GM19238 (cell line): Measurements from ENCODE around the gene PRKG2.

Experiments used
- DNase-seq: peaks from one replicate; pipeline ENCODE4 v3.0.0; 2011; ENCODE audit warnings: low spot score; ENCODE audit not compliant: insufficient read length

PRKG2 gene

DNA sequence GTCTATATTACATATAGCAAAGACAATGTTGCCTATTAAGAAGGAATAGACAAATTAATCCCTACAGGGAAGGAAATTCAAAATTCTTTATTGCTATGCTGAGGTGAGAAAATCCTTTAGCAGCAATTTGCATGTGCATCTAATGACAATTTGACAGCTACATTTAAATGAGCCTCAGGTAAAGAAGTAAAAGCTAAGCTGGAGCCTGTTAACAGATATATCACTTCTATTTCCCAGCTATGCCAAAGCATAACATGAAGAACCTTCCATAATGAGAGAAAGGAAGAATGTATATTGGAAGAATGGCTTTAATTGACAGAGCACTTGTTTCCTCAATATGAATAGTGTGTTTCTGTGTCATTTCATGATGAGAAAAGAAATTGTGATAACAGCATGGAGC is 112.9 kb downstream of the PRKG2 start:
- no peak for DNase-seq

DNA sequence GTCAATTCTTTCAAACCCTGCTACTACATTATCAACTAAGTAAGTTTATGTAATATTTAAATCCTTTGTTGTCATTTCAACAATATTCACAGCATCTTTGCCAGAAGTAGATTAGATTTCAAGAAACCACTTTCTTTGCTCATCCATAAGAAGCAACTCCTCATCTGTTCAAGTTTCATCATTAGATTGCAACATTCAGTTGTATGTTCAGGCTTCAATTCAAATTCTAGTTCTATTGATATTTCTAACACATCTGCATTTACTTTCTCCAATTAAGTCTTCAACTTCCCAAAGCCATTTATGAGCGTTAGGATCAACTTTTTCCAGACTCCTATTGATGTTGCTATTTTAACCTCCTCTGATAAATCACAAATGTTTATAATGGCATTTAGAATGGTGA is 118.5 kb downstream of the PRKG2 start:
- no peak for DNase-seq

DNA sequence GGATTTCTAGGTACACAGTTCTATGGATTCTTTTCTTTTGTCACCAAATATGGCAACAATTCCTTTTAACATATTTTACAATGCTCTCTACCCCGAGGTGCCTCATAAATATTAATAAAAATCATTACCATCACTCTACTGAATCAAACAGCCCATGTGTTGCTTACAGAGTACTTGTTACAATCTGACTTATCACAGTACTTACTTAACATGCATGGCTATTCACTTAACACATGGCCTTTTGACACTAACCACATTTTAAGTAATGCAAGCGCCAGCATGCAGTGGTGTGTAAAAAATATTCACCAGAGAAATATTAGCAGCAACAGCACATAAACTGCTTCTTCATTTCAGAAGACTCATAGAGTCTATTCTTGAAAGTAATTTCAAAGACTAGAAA is 119.6 kb downstream of the PRKG2 start:
- no peak for DNase-seq

DNA sequence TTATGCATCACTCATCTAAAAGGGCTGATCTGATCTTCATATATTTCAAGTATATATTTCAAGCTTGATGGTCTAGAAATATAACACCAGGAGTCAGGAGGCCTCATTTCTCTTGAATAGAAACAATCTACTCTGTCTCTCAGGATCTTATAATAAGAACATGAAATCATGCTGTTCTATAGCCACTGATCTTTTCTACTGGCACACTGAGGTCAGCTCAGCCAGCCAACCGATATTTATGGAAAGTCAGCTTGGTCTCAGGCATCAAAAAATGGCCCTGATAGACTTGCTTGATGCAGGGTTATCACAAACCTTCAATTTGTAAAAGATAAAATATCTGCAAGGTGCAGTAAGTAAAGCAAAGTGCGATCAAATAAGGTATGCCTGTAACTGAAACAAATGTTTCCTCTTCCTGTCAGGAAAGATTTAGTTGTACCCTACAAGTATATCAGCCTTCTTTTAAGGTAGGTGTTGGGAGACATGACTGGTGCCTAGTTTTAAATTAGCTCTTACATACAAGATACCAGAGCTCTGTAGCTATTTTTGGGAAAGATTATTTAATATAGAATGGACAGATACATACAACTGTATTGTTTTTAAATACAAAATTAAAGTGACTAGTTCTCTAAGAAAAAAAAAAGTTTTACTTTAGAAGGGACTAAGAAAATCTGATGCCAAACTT is 121.2 kb downstream of the PRKG2 start:
- DNase-seq: no peak

DNA sequence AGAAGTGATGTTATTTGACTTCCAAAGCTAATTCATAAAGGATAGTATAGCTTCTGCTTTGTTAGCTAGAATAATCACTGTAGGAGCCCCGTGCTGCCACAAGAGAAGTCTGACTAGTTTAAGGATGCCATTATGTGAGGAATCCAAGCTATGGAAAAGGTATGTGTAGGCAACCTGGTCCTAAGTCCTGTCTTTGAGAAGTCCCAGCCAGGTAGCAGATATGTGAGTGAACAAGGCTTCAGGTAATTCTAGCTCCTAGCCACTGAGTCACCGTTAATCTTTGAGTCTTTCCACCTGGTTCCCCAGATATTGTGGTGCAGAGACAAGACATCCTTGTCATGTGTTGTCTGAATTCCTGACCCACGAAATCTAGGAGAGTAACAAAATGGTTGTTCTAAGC is 129.0 kb downstream of the PRKG2 start:
- DNase-seq: no peak

DNA sequence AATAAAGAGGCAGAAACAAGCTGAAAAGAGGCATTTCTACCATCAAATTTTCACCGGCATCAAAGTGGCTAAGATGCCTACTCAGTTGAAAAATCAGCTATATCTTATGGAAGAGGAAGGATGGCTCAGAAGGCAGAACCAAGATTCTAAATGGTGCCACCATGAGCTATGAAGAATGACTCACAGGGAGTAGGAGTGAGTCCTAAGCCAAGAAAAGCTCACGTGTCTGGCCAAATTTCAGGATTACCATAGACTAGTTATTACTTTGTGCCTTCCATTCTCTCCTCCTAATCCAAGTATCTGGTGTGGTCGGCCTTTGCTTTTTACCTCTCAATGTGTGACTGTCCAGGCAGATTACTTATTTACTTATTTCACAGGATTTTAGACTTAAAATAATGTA is 129.7 kb downstream of the PRKG2 start:
- no peak for DNase-seq

DNA sequence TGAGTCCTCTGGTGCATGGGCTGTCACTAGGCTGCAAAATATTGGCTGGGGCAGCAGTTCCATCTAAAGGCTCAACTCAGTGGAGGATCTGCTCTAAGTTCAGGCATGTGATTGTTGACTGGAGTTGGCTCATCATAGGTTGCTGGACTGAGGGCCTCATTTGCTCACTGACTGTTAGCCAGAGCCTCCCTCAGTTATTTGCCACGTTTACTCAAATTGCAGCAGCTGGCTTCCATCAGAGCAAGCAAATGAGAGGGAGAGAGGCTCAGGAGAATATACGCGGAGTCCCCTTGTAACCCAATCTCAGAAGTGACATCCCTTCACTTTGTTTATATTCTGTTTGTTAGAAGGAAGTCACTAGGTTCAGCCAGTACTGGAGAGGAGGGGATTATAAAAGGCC is 130.4 kb downstream of the PRKG2 start:
- no peak for DNase-seq

DNA sequence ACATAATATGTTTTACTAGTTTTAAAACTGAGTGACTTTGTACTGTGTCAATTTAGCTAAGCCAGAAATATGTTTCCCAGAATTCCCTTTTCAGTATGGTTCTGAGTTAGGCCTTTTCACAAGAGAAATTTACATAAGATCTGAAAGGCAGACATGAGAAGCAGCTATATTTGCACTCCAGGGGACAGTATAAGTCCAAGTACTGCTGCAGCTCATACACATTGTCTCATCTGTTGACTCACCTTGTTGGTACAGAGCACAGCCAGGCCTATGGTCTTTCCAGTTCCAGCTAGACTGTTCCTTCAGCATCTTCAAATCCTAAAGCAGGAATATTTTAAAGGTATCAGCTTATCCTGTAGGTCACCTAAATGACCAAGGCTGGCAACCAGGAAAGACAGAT is 131.0 kb downstream of the PRKG2 start:
- no peak for DNase-seq

DNA sequence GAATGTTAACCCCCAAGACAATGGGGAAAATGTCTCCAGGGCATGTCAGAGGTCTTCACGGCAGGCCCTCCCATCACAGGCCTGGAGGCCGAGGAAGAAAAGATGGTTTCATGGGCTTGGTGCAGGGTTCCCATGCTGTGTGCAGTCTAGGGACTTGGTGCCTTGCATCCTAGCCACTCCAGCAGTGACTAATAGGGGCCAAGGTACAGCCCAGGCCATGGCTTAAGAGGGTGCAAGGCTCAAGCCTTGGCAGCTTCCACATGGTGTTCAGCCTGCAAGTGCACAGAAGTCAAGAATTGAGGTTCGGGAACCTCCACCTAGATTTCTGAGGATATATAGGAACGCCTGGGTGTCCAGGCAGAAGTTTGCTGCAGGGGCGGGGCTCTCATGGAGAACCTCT is 133.9 kb downstream of the PRKG2 start:
- DNase-seq: no peak

DNA sequence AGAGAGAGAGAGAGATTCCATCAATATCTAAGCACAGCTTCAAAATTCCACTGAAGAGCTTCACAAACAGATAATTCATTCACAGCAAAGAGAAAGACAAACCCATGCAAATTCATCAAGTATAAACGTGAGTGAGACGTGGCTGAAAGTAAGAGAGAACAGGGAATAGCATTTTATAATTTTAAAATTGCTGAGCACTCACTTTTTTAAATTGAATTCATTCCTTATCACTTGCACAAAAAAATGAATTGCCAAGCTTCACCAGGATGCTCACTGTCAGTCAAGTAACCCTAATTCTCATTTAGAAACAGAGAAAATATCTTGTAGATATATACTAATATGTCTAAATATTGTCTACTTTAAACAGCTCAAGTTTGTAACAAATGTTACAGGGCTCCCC is 144.0 kb downstream of the PRKG2 start:
- no peak for DNase-seq

DNA sequence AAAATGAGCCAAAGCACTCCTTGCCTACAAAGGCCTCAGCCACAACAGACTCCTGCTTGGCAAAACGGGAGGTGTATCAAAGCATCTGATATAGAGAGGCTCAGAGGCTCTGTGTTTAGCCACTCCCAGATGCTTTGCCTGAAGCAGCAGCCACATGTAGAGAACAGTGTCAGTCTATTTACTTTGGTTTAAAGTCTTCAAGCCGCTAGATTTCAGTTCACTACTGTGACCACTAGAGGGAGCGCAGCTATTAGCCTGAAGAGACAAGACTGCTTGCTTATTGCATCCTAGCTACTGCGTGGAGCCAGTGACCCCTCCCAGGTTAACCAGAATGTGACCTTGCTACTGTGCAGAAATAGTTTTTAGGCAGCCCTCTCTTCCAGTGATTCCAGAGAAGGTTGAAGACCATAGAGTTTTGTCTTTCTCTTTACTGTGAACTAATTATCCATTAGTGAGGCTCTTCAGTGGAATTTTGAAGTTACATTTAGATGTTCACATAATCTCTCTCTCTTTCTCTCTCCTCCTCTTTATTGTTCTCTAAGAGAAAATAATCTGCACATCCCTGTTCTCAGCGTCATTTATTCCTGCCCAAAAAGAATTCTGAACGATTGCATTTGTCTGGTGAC is 145.2 kb downstream of the PRKG2 start:
- DNase-seq: no peak

DNA sequence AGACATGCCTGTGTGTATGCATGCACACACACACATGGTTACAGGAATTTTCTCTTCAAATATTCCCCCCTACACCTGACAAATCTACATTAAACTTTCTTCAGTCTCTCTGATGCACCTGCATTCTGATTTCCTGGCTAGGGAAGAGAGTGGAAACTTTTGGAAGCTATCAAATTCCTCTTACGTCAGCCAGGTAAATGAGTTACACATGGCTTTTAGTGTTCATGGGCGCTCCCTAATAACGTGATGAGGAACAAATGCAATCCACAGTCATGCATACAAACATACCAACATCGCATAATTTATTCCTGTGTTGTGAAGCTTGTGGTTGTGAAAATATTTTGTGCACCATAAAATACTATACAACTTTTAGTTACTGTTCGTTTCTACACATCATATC is 149.6 kb downstream of the PRKG2 start:
- DNase-seq: no peak

DNA sequence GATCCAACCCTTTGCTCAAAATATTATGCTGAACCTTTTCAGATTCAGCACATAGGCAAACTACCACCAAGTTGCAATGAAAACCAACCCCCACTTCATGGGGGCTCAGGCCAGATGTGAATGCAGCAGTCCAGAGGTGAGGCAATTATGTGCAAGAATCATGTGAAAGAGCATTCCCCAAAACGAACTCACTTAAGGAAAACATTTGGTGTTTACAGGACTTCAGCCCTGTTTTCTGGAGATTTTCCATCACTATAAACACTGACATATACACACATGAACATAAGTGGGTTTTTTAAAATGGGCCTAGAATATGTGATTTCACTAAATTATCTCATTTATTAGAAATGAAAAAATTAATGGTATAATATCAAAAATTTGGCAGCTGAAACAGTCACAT is 153.0 kb downstream of the PRKG2 start:
- no peak for DNase-seq

DNA sequence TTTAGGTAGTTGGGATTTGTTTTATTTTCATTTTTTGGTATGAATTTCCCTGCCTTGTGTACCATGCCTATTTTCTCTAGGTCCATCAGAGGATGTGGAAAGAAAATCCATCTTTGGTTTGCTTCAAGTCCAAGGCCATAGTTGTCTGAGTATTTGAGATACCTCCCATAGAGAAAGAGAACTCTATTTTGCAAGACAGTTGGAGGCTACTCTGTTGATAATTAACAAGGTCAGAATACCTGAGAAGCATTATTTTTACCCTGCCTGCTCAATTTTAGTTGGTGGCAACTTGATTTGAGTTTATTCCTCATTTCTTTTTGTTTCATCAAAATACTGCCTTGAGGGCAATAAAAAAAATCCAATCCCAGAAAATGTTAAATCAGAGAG is 153.7 kb downstream of the PRKG2 start:
- DNase-seq: no peak

DNA sequence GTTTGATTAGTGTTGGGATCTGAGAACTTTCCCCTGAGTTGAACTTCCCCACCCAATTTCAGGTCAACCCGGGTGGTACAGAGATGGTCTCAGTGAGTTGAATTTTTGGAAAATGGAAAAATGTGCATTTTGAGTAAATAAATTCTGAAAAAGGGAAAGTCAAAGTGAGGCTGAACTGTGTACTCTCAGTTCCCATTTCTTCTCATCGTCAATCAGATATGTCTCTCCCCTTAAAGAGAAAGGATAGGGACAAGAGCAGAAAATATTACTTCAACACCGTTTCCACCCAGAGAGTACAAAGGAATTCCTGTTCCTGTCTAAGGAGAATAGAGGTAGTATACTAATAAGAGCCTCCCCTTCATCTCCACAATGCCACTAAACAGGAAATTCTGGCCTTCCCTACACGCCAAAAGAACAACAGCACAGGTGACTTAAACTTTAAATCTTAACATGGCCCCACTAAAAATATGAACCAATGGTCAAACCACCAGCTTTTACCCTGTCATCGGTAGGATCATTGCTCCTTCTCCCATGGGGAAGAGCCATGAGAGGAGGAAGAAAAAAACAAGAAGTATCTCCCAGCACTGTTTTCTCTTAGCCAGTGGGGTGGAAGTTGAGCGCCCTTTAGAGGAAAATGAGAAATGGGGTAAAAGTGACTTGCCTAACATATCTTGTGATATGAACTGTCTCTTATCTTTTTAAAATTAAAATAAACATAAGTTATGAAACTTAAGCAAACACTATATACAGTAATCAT is 154.3 kb downstream of the PRKG2 start:
- DNase-seq: no peak

DNA sequence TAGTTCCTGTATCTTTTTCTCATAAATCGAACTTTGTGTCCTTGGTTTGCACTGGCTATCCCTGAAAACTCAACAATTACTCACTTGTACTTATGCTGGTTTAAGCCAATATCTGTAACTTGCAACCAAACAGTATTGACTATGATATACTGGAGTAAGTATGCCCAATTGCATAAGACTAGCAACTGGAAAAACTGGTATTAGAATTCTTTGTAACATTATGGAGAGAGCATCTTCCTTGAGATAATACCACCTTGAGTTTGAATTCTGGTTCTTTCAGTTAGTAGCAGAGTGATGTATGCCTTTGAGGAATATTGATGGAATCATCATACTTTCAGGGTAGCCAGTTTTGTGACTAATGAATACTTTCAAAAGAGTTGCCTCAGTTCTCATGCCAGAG is 156.4 kb downstream of the PRKG2 start:
- DNase-seq: no peak

DNA sequence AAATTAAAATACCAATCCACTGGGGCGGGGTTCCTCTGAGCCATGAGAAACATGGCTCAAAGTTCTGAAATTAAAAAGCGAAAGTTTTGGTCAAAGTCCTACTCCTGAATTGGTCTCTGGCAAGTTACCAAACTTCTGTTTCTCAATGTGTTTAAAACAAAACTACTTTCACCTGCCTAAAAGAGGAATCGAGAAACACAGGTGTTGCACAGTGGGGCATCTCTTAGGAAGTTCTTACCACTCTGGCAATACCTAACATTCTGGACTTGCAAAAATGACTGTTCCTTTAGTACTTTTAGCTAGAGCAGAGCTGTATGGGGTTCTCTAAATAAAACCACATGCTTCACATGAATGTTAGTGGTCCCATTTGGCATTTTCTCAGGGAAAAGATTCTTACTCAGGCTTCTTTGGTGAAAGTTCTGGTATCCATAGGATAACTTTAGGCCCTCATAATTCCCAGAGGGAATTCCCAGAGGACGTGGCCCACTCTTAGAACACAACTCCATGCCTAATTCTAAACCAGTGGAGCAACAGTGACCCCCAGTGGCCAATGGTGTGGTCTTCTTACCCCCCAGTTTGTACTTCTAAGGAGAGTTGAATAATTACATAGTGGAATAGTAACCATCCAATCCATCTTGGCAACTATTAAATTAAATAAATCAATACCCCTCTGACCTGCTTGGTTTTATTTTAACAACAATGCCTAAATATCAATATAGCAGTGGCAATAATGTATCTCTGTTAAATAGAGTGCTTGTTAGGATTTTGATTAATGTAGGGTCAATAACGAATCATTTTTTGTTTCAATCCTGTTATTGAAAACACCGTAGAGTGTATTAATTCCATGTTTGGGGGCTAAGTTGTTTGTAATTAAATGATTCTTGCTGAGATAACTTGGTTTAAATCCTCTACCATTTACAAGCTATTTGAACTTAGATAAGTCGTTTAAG is 162.6 kb downstream of the PRKG2 start:
- peak; percentile 12 for DNase-seq

DNA sequence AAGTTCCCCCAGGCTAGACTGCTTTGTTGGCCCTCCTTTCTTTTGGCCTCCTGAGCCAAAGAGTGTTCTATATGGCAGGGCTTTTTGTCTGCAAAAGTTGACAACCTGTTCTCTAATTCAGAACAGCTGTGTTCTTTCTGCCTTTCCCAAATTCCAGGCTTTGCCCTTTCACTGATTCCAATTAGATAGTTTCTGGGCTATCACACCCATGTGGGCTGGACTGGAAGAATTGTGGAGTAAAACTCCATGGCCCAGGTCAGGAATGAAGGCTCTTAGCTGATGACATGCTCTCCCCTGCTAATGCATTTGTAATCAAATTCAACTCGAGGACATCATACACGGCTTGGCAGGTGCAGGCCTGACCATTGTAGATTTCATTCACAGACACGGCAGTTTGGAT is 165.1 kb downstream of the PRKG2 start:
- no peak for DNase-seq

DNA sequence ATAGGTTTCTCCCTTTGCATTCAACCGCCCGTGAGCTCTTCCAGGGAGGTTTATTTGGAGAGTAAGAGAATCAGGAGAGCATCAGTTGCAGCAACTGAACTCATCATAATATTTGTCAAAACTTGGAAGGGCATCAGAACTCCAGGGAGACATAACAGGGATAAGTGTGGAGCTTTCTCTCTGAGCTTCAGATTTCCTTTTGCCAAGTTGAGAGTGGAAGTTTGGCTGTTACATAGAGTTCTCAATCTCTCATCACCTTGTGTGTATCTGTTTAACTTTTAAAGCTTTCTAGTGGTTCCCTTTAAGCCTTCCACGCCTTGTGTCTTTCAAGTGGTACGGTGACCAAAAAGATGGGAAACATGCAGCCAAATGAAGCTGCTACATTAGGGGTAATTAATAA is 165.7 kb downstream of the PRKG2 start:
- no peak for DNase-seq

DNA sequence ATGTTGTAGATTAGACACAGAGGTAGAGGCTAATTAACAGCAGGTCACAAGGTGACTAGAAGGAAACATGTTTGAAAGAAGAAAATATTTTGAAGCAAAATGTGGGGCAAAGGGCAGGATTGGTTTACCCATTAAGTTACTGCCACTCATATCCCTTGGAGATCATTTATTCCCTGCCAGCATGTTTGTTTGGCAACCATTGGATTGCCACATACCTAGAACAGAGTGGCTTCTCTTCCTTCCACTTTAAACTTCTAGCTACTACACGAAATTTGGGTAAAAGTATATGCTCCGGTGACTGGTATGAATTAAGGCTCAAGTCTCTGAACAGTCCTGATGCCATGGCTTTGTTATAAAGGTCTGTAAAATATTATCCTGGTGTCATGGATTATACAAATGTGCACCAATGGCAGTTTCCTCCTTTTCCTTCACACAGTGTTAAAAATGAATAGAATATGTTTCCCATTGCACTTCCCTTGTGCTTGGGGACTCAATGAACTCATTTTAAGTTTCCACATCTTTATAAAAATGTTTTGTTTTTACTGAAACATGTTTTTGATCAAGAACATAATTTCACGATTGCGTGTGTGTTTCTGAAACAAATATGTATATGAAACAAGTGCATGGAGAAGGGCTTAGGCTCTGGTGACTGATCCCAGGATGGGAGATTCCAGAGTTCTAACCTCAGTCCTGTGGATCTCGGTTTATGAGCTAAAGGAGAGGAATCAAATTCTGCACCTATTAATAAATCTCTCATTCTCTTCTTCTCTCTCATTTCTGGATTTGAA is 172.2 kb downstream of the PRKG2 start:
- no peak for DNase-seq
